Kidney epithelial cell (primary cell): Measurements from ENCODE around the gene ALX4. TPM values are rescaled to one million over a fixed set of nuclear protein-coding genes. Genes with fewer than 3 reads are reported as not detected.

Experiments used
- DNase-seq: peaks from one replicate; pipeline ENCODE4 v3.0.0-alpha.2; 2010; ENCODE audit warnings: low read depth
- H3K27me3 ChIP-seq: 2 replicates; pipeline ENCODE4 v1.6.0; 2011; ENCODE audit warnings: low read length; ENCODE audit not compliant: control insufficient read depth, insufficient read depth
- H3K36me3 ChIP-seq: 2 replicates; pipeline ENCODE4 v1.5.1; 2011; ENCODE audit warnings: low read length; ENCODE audit not compliant: control insufficient read depth, insufficient read depth
- H3K4me3 ChIP-seq: 2 replicates; pipeline ENCODE4 v1.5.1; 2011; ENCODE audit warnings: low read depth, mild to moderate bottlenecking, control low read depth, low read length
- CTCF ChIP-seq: IDR thresholded peaks from 2 replicates; pipeline ENCODE4 v1.5.1; 2011; ENCODE audit warnings: mild to moderate bottlenecking, moderate library complexity, low read length, control low read depth, inconsistent platforms; ENCODE audit not compliant: insufficient read depth, poor library complexity, severe bottlenecking
- total RNA-seq: library from RNA; depleted of rRNA; stranded (reverse); fragments of >200 nt; gene quantifications from 2 replicates; pipeline ENCODE4 v1.2.3, GENCODE V29; 2015

Gene ALX4
- total RNA-seq, 1 donor from 2014 or later, result not detected

GRCh38 chr11:44312876-44313275, 2.9 kb upstream of the ALX4 start:
- no peak for DNase-seq
- Histone ChIP-seq H3K36me3 (no peaks in the 10 kb centered on the region), H3K27me3 (peaks cover 99% of the 10 kb centered on the region), H3K4me3 (no peak overlapping the region)
- TF ChIP-seq CTCF, result no peak

GRCh38 chr11:44311339-44312261, 1.7 kb upstream of the ALX4 start:
- no peak for TF ChIP-seq CTCF
- DNase-seq, result no peak
- no peaks in the 10 kb centered on the region for H3K36me3 ChIP-seq
- no peak overlapping the region for H3K4me3 ChIP-seq
- peaks cover 99% of the 10 kb centered on the region for H3K27me3 ChIP-seq

- no peaks in the 10 kb centered on the region for H3K36me3 ChIP-seq
- no peak overlapping the region for H3K4me3 ChIP-seq
- no peak for TF ChIP-seq CTCF
- no peak for DNase-seq
- peaks cover 99% of the 10 kb centered on the region for H3K27me3 ChIP-seq
These were observed 729 bp upstream of the ALX4 start for GRCh38 chr11:44310463-44311272.

- DNase-seq, result no peak
- Histone ChIP-seq H3K27me3 (peaks cover 99% of the 10 kb centered on the region), H3K4me3 (no peak overlapping the region), H3K36me3 (no peaks in the 10 kb centered on the region)
- TF ChIP-seq CTCF, result no peak
These were observed 195 bp upstream of the ALX4 start for GRCh38 chr11:44310206-44310462.

- no peaks in the 10 kb centered on the region for H3K36me3 ChIP-seq
- H3K27me3 ChIP-seq, result peaks cover 99% of the 10 kb centered on the region
- no peak overlapping the region for H3K4me3 ChIP-seq
- TF ChIP-seq CTCF, result no peak
- no peak for DNase-seq
These were observed 939 bp downstream of the ALX4 start for GRCh38 chr11:44308923-44309477.
